Right forelimb (tissue), 1 donor: Measurements from ENCODE around the gene SERINC2.
"Not testable (repeated sequence)": the region's sequence is repeated elsewhere in the genome, so short reads cannot be mapped to it uniquely, and the experiment has no call there.

ENCODE experiments used
- DNase-seq: peaks from one replicate; pipeline ENCODE4 v3.0.0-alpha.2; 2018

SERINC2 gene

DNA sequence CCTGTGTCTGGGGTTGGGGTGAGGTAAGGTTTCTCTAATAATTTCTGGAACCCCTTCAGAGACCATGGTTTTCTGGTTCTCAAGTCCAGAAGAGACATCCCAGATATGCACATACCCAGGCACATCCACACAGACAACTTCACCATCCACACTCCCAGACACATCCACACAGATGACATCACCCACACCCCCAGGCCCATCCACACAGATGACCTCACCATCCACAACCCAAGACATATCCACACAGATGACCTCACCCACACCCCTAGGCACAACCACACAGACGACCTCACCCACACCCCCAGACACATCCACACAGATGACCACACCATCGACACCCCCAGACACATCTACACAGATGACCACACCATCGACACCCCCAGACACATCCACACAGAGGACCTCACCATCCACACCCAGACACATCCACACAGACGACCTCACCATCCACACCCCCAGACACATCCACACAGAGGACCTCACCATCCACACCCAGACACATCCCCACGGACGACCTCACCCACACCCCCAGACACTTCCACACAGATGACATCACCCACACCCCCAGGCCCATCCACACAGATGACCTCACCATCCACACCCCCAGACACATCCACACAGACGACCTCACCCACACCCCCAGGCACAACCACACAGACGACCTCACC, 26.3 kb upstream of the SERINC2 start:
- not testable (repeated sequence) for DNase-seq

DNA sequence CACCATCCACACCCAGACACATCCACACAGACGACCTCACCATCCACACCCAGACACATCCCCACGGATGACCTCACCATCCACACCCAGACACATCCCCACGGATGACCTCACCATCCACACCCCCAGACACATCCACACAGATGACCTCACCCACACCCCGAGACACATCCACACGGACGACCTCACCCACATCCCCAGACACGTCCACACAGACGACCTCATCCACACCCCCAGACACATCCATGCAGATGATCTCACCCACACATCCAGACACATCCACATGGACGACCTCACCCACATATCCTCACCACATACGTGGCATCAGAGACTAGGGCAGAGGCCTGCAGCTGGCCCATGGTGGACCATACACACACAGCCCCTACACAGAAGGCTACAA, 25.4 kb upstream of the SERINC2 start:
- no peak for DNase-seq

- no peak for DNase-seq
Observed at GRCh38 chr1:31389616-31390015, 23.4 kb upstream of the SERINC2 start.

GRCh38 chr1:31390071-31390470, 22.9 kb upstream of the SERINC2 start:
- no peak for DNase-seq

- no peak for DNase-seq
Observed at GRCh38 chr1:31393463-31393862, 19.6 kb upstream of the SERINC2 start.

DNA sequence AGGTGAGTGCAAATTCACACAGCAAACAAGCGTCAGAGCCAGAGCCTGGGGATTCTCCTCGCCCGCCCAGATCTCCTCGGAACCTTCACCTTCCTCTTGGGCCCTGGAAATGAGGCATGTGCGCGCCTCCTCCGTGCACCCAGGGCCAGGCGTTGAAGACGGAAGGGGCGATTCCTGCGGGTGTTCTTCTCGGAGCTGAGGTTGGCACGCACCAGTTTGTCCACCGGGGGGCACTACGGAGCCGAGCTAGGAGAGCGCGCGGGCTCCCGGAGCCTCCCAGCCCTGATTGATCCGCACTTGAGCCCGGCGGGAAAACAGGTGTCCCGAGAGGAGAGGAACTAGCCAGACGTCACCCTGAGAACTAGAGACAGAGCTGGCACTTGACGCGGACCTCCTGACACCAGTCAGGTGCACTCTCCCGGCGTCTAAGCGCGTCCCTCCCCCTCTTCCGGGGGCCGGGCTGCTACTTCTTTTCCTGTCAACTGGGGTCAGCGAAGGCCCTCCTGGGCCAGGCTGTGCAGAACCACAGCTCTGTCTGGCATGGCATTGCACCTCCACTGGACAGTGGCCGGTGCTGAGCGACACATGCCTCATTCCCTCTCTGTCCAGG, 18.3 kb upstream of the SERINC2 start:
- peak; percentile 89 for DNase-seq

GRCh38 chr1:31396633-31397351, 16.2 kb upstream of the SERINC2 start:
- no peak for DNase-seq

DNA sequence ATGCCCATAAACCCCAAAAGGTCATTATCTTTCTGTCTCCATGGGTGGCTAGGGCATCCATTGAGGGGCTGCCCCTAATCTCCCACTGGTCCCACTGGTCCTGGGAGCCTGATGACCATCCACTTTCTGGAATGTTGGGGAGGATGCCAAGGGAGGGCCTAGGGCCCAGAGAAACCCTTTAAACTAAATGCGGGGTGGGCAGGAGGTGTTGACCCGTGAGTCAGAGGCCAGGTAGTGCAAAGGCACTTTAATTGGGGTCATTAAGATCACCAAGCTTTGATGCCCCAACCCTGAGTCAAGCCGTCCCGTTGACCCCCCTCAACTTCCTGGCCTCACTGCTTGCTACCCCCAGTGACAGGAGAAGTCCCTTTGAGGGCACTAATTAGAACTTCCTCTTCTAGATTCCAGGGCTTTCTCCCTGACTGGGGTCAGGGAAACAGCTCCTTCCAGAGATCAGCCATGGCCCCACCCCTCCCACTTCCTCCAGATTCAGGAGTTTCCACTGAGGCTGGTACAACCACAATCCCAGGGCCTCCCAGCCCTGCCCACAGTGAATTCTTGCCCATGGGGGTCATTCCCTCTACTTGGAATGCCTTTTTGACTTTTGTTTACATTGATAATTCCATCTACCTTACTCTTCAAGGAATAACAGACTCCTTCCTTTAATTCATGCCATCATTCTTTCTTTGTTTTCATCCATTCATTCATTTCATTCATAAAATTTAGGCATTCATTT, 15.5 kb upstream of the SERINC2 start:
- DNase-seq, result no peak

- no peak for DNase-seq
Observed at GRCh38 chr1:31398246-31398645, 14.8 kb upstream of the SERINC2 start.

- DNase-seq, result no peak
Observed at GRCh38 chr1:31399976-31400375, 13.0 kb upstream of the SERINC2 start.

- DNase-seq, result no peak
Observed at GRCh38 chr1:31400393-31400792, 12.6 kb upstream of the SERINC2 start.

DNA sequence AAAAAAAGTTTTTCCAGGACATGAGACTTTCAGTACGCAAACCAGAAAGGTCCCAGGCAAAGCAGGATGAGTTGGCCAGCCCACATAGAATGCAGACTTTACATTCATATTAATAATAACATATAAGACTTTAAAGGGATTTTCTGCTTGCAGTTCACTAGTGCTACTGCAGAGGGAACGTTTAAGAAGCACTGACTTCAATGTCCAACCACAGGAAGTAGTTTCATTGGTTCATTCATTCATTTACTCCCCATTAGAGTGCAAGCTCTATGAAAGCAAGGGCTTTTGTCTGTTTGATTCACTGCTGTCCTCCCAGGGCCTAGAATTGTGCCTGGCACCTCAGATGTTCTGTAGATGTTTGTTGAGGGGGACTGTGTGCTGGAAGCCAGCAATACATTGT, 11.8 kb upstream of the SERINC2 start:
- DNase-seq, result no peak

GRCh38 chr1:31405578-31406245, 7.3 kb upstream of the SERINC2 start:
- DNase-seq, result peak; percentile 68

DNA sequence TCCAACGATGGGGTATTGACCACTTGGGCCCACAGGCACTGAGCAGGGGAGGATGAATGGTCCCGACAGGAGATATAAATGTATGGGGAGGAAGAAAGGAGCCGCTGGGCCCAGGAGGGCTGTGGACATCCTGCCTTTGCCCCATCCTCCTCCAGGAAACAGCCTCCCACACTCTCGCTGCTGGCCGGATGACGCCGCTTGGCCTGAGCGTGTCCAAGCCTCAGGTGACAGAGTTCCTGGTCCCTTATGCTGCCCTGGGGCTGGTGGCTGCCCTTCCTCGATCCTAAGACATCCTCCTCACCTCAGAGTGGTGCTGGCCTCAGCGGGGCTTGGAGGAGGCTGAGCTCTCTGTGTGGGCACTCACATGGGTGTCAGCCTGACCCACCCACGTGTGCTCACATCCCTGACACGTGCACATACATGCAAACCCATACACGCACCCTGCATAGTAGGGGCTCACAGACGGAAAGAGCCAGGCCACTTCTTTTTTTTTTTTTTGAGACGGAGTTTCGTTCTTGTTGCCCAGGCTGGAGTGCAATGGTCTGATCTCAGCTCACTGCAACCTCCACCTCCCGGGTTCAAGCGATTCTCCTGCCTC, 5.9 kb upstream of the SERINC2 start:
- no peak for DNase-seq

DNA sequence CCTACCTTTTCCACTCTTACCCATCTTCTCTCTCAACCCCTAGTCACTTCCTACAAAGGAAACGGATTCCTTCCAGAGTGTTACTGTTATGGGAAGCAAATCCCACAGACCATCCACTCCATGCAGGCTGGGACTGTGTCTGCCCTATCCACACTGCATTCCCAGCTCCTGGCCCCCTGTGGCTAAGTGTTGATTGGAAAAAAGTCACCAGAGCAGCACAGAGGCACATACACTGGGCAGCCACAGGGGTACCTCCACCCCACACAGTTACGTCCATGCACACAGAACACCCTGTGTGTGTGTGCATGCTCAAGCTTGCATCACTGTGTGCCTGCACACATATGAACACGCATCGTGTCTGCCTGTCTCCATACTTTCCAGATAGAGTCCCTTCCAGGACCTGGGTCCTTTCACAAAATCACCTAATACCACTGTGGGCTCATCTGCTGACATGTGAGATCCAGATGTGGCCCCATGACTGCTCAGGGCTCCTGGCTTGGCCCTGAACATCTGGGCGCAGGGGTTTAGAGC, 4.2 kb upstream of the SERINC2 start:
- DNase-seq, result no peak

- DNase-seq, result no peak
Observed at GRCh38 chr1:31409946-31410858, 2.8 kb upstream of the SERINC2 start.

GRCh38 chr1:31410871-31411270, 2.1 kb upstream of the SERINC2 start:
- no peak for DNase-seq

GRCh38 chr1:31412205-31412604, 808 bp upstream of the SERINC2 start:
- no peak for DNase-seq

GRCh38 chr1:31413405-31414001, 490 bp downstream of the SERINC2 start:
- peak; percentile 82 for DNase-seq

DNA sequence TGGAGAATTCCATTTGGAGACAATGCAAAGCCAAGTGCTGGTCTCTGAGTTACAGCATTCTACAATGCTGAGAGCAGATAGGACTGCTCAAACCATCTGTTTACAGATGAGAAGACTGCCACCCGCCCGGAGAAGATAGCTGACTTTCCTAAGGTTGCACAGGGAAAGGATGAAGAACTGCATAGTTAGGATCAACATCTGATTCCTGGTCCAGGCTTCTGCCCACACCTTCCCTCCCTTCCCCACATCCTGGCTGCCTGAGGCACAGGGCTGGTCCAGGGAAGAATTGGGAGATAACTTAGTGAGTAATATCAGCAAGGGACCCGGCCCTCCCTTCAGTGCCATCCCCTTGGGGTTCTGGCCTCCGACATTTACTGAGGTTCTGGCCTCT, 2.0 kb downstream of the SERINC2 start:
- no peak for DNase-seq

DNA sequence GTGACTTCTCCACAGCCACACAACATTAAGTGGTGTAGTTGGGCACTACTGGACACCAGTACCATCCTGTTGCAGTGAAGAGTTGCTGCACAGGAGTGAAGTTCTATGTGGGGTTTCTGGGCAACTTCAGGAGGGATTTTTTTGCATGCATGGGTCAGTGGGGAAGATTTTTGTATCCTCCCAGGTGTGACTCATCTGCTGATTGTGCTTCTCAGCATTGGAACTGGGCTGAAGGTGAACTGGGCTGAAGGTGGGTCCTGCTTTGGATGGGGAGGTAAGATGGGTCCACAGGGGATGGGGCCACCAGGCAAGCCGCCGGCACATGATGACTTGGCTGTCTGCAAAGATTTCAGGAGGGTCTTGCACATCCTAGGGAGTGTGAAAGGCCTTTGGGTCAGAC, 2.6 kb downstream of the SERINC2 start:
- DNase-seq, result no peak
